ENCODE measurements around the gene ABCG1. TPM values are rescaled to one million over a fixed set of nuclear protein-coding genes. Genes with fewer than 3 reads are reported as not detected.
A peak's percentile ranks its signal among the peaks of the same experiment; 100 is the strongest.

The ABCG1 gene
- total RNA-seq, 2 donors from 2014 or later, result 53.1 to 55.5 TPM

GRCh38 chr21:42198929-42199867, 19.7 kb upstream of the ABCG1 start:
- Mint-ChIP-seq H3K4me3 (peak overlapping the region; percentile 12 to 45), H3K36me3 (ENCODE audit: insufficient read depth in 2 of 2) (peaks cover 0 to 1% of the 10 kb centered on the region in 2 donors), H3K9me3 (no peaks in the 10 kb centered on the region), H3K27me3 (ENCODE audit: low read depth) (no peaks in the 10 kb centered on the region), H3K27ac (peak overlapping the region; percentile 46), H3K4me1 (ENCODE audit: low read depth) (peaks cover 63% of the 10 kb centered on the region)
- DNase-seq (no peak), ATAC-seq (replicated peaks in 1 of 2) (peak; percentile 53 to 67)

GRCh38 chr21:42199868-42200463, 19.0 kb upstream of the ABCG1 start:
- Mint-ChIP-seq H3K27me3 (ENCODE audit: low read depth) (no peaks in the 10 kb centered on the region), H3K27ac (no peak overlapping the region), H3K4me1 (ENCODE audit: low read depth) (peaks cover 56% of the 10 kb centered on the region), H3K9me3 (no peaks in the 10 kb centered on the region), H3K36me3 (ENCODE audit: insufficient read depth in 2 of 2) (peaks cover 0 to 1% of the 10 kb centered on the region in 2 donors), H3K4me3 (no peak overlapping the region)
- DNase-seq, result no peak
- peak; percentile 7 to 45 for ATAC-seq (replicated peaks in 1 of 2)

- H3K9me3 Mint-ChIP-seq, result no peaks in the 10 kb centered on the region
- no peak for DNase-seq
- peaks cover 47% of the 10 kb centered on the region for H3K4me1 Mint-ChIP-seq (ENCODE audit: low read depth)
- H3K4me3 Mint-ChIP-seq, result peak overlapping the region in 1 of 2 donors; percentile 30
- ATAC-seq (replicated peaks in 1 of 2), result peak; percentile 30 to 40
- no peak overlapping the region for H3K27ac Mint-ChIP-seq
- no peaks in the 10 kb centered on the region for H3K27me3 Mint-ChIP-seq (ENCODE audit: low read depth)
- peaks cover 0 to 1% of the 10 kb centered on the region in 2 donors for H3K36me3 Mint-ChIP-seq (ENCODE audit: insufficient read depth in 2 of 2)
Observed at GRCh38 chr21:42200906-42201614, 17.9 kb upstream of the ABCG1 start.

GRCh38 chr21:42201615-42202161, 17.3 kb upstream of the ABCG1 start:
- no peaks in the 10 kb centered on the region for H3K9me3 Mint-ChIP-seq
- DNase-seq (no peak), ATAC-seq (replicated peaks in 1 of 2) (peak; percentile 35 to 54)
- peaks cover 0 to 1% of the 10 kb centered on the region in 2 donors for H3K36me3 Mint-ChIP-seq (ENCODE audit: insufficient read depth in 2 of 2)
- H3K4me3 Mint-ChIP-seq, result peak overlapping the region in 1 of 2 donors; percentile 30
- peaks cover 47% of the 10 kb centered on the region for H3K4me1 Mint-ChIP-seq (ENCODE audit: low read depth)
- H3K27me3 Mint-ChIP-seq (ENCODE audit: low read depth), result no peaks in the 10 kb centered on the region
- H3K27ac Mint-ChIP-seq, result no peak overlapping the region

- peak; percentile 38 to 59 for ATAC-seq (replicated peaks in 1 of 2)
- Mint-ChIP-seq H3K4me1 (ENCODE audit: low read depth) (peaks cover 47% of the 10 kb centered on the region), H3K9me3 (no peaks in the 10 kb centered on the region), H3K27ac (no peak overlapping the region), H3K4me3 (peak overlapping the region in 1 of 2 donors; percentile 13), H3K27me3 (ENCODE audit: low read depth) (no peaks in the 10 kb centered on the region), H3K36me3 (ENCODE audit: insufficient read depth in 2 of 2) (peaks cover 0 to 1% of the 10 kb centered on the region in 2 donors)
- no peak for DNase-seq
Observed at GRCh38 chr21:42202321-42202720, 16.6 kb upstream of the ABCG1 start.

GRCh38 chr21:42203321-42203720, 15.6 kb upstream of the ABCG1 start:
- ATAC-seq (replicated peaks in 1 of 2), result no peak
- H3K27ac Mint-ChIP-seq, result no peak overlapping the region
- H3K9me3 Mint-ChIP-seq, result no peaks in the 10 kb centered on the region
- DNase-seq, result no peak
- H3K27me3 Mint-ChIP-seq (ENCODE audit: low read depth), result no peaks in the 10 kb centered on the region
- peaks cover 41% of the 10 kb centered on the region for H3K4me1 Mint-ChIP-seq (ENCODE audit: low read depth)
- H3K4me3 Mint-ChIP-seq, result no peak overlapping the region
- H3K36me3 Mint-ChIP-seq (ENCODE audit: insufficient read depth in 2 of 2), result peaks cover 0 to 1% of the 10 kb centered on the region in 2 donors

- DNase-seq, result no peak
- no peak overlapping the region for H3K27ac Mint-ChIP-seq
- peaks cover 35% of the 10 kb centered on the region for H3K4me1 Mint-ChIP-seq (ENCODE audit: low read depth)
- no peak overlapping the region for H3K4me3 Mint-ChIP-seq
- no peaks in the 10 kb centered on the region for H3K27me3 Mint-ChIP-seq (ENCODE audit: low read depth)
- H3K9me3 Mint-ChIP-seq, result no peaks in the 10 kb centered on the region
- H3K36me3 Mint-ChIP-seq (ENCODE audit: insufficient read depth in 2 of 2), result peaks cover 0 to 1% of the 10 kb centered on the region in 2 donors
- ATAC-seq (replicated peaks in 1 of 2), result no peak
Observed at GRCh38 chr21:42203936-42204335, 15.0 kb upstream of the ABCG1 start.

GRCh38 chr21:42207426-42207825, 11.5 kb upstream of the ABCG1 start:
- Mint-ChIP-seq H3K27me3 (ENCODE audit: low read depth) (no peaks in the 10 kb centered on the region), H3K4me1 (ENCODE audit: low read depth) (peaks cover 3% of the 10 kb centered on the region), H3K36me3 (ENCODE audit: insufficient read depth in 2 of 2) (no peaks in the 10 kb centered on the region), H3K27ac (peak overlapping the region; percentile 55), H3K9me3 (no peaks in the 10 kb centered on the region), H3K4me3 (no peak overlapping the region)
- DNase-seq (no peak), ATAC-seq (replicated peaks in 1 of 2) (no peak)

- no peaks in the 10 kb centered on the region for H3K27me3 Mint-ChIP-seq (ENCODE audit: low read depth)
- no peak overlapping the region for H3K4me3 Mint-ChIP-seq
- DNase-seq (no peak), ATAC-seq (replicated peaks in 1 of 2) (no peak)
- H3K9me3 Mint-ChIP-seq, result no peaks in the 10 kb centered on the region
- H3K27ac Mint-ChIP-seq, result no peak overlapping the region
- no peaks in the 10 kb centered on the region for H3K4me1 Mint-ChIP-seq (ENCODE audit: low read depth)
- no peaks in the 10 kb centered on the region for H3K36me3 Mint-ChIP-seq (ENCODE audit: insufficient read depth in 2 of 2)
Observed at GRCh38 chr21:42208036-42208435, 10.9 kb upstream of the ABCG1 start.

GRCh38 chr21:42208801-42209490, 10.0 kb upstream of the ABCG1 start:
- DNase-seq (no peak), ATAC-seq (replicated peaks in 1 of 2) (no peak)
- Mint-ChIP-seq H3K4me3 (no peak overlapping the region), H3K27ac (no peak overlapping the region), H3K4me1 (ENCODE audit: low read depth) (no peaks in the 10 kb centered on the region), H3K36me3 (ENCODE audit: insufficient read depth in 2 of 2) (no peaks in the 10 kb centered on the region), H3K27me3 (ENCODE audit: low read depth) (no peaks in the 10 kb centered on the region), H3K9me3 (no peaks in the 10 kb centered on the region)

- no peak overlapping the region for H3K27ac Mint-ChIP-seq
- H3K36me3 Mint-ChIP-seq (ENCODE audit: insufficient read depth in 2 of 2), result no peaks in the 10 kb centered on the region
- no peak for ATAC-seq (replicated peaks in 1 of 2)
- H3K9me3 Mint-ChIP-seq, result no peaks in the 10 kb centered on the region
- no peaks in the 10 kb centered on the region for H3K27me3 Mint-ChIP-seq (ENCODE audit: low read depth)
- H3K4me3 Mint-ChIP-seq, result no peak overlapping the region
- H3K4me1 Mint-ChIP-seq (ENCODE audit: low read depth), result no peaks in the 10 kb centered on the region
- DNase-seq, result no peak
Observed at GRCh38 chr21:42209801-42210479, 9.0 kb upstream of the ABCG1 start.

- DNase-seq (no peak), ATAC-seq (replicated peaks in 1 of 2) (no peak)
- no peaks in the 10 kb centered on the region for H3K27me3 Mint-ChIP-seq (ENCODE audit: low read depth)
- no peak overlapping the region for H3K4me3 Mint-ChIP-seq
- H3K9me3 Mint-ChIP-seq, result peaks cover 0 to 2% of the 10 kb centered on the region in 2 donors
- no peak overlapping the region for H3K27ac Mint-ChIP-seq
- peaks cover 0 to 3% of the 10 kb centered on the region in 2 donors for H3K36me3 Mint-ChIP-seq (ENCODE audit: insufficient read depth in 2 of 2)
- H3K4me1 Mint-ChIP-seq (ENCODE audit: low read depth), result no peaks in the 10 kb centered on the region
Observed at GRCh38 chr21:42212266-42212665, 6.7 kb upstream of the ABCG1 start.

Measured in activated T-cell treated with anti-CD3 and anti-CD28 coated beads, Interleukin-2, amount 50 U/mL, for 72 hours (primary cell).